AG04449 (cell line): ENCODE data around the gene COL2A1.

Experiments
- CTCF ChIA-PET: fragments of 350-600 bp; formaldehyde crosslinking; extraction: SDS; loops from one replicate; lab custom pipeline; 2021; ENCODE audit warnings: antibody characterized with exemption; lab: Yijun Ruan, JAX
- POLR2A ChIA-PET: fragments of 400-600, 350-600 bp; formaldehyde crosslinking; extraction: SDS; loops from one replicate; lab custom pipeline; 2020; ENCODE audit warnings: antibody characterized with exemption, inconsistent platforms; lab: Yijun Ruan, JAX
- DNase-seq: peaks from one replicate; pipeline ENCODE4 v3.0.0-alpha.2; 2010; ENCODE audit warnings: low read depth, low spot score
- H3K4me3 ChIP-seq: 2 replicates; pipeline ENCODE4 v1.5.1; 2011; ENCODE audit warnings: low read depth, mild to moderate bottlenecking, control low read depth, low read length
- CTCF ChIP-seq: IDR thresholded peaks from one replicate; pipeline ENCODE4 v1.5.1; 2011; ENCODE audit warnings: mild to moderate bottlenecking, moderate library complexity, low read length, control low read depth, inconsistent platforms; ENCODE audit not compliant: insufficient read depth; ENCODE audit errors: missing control alignments

Gene COL2A1

GRCh38 chr12:47990351-47991105 is 13.7 kb downstream of the COL2A1 start:
- POLR2A ChIA-PET = no interaction called here
- DNase-seq = no peak
- CTCF ChIA-PET = interaction anchor here (1.0 kb wide), 2 partner anchors 27 to 199 kb away, joined by 3 read pairs; partner anchors contain the start of gene TMEM106C

GRCh38 chr12:47989666-47990065 is 14.6 kb downstream of the COL2A1 start:
- TF ChIP-seq CTCF = no peak
- CTCF ChIA-PET = interaction anchor here (2.0 kb wide), 1 partner anchor 26 kb away, joined by 6 read pairs; the partner anchor contains the start of gene TMEM106C
- no peak for DNase-seq
- H3K4me3 ChIP-seq = no peak overlapping the region
- POLR2A ChIA-PET = no interaction called here

More at GRCh38 chr12:47990351-47991105, 13.7 kb downstream of the COL2A1 start:
- no peak overlapping the region for H3K4me3 ChIP-seq
- TF ChIP-seq CTCF = no peak

GRCh38 chr12:47989023-47989417 is 15.3 kb downstream of the COL2A1 start:
- POLR2A ChIA-PET = no interaction called here
- no peak overlapping the region for H3K4me3 ChIP-seq
- no peak for DNase-seq
- TF ChIP-seq CTCF = no peak
- CTCF ChIA-PET = interaction anchor here (2.0 kb wide), 1 partner anchor 26 kb away, joined by 6 read pairs; the partner anchor contains the start of gene TMEM106C

- no peak for DNase-seq
- TF ChIP-seq CTCF = no peak
- ChIA-PET CTCF (interaction anchor here (0.8 to 2.0 kb wide), 3 partner anchors 9 to 25 kb away, joined by 3 to 6 read pairs (median 3); partner anchors contain the start of gene TMEM106C), POLR2A (no interaction called here)
- no peak overlapping the region; the same call in 1 of the 2 replicates for H3K4me3 ChIP-seq
Observed at GRCh38 chr12:47988073-47989022, 15.9 kb downstream of the COL2A1 start.

GRCh38 chr12:47987411-47988072 is 16.7 kb downstream of the COL2A1 start:
- POLR2A ChIA-PET = no interaction called here
- no peak for DNase-seq
- TF ChIP-seq CTCF = no peak
- CTCF ChIA-PET = interaction anchor here (0.8 to 0.9 kb wide), 2 partner anchors 8 to 11 kb away, joined by 3 read pairs; no protein-coding TSS in a partner anchor
- H3K4me3 ChIP-seq = no peak overlapping the region
